HepG2 (cell line): Measurements from ENCODE around the gene SLC2A6. TPM values are rescaled to one million over a fixed set of nuclear protein-coding genes. Genes with fewer than 3 reads are reported as not detected.

Source experiments
- BRCA1 ChIP-seq: sonication (generic); formaldehyde crosslinking; IDR thresholded peaks from 2 replicates; pipeline ENCODE4 v1.4.0; 2020; ENCODE audit warnings: missing genetic modification reagents
- CHD2 ChIP-seq: IDR thresholded peaks from 2 replicates; pipeline ENCODE4 v1.6.1; 2011; ENCODE audit warnings: low read depth, low read length, improper control_type of control experiment
- E2F1 ChIP-seq: sonication (generic); formaldehyde crosslinking; IDR thresholded peaks from 2 replicates; pipeline ENCODE4 v1.5.0; 2020; ENCODE audit warnings: missing genetic modification reagents
- GPBP1L1 ChIP-seq: sonication (generic); formaldehyde crosslinking; IDR thresholded peaks from 2 replicates; pipeline ENCODE4 v1.5.0; 2020; ENCODE audit warnings: mild to moderate bottlenecking, missing genetic modification reagents
- HNF4A ChIP-seq: sonication (generic); formaldehyde crosslinking; IDR thresholded peaks from 2 replicates; pipeline ENCODE4 v1.4.0; 2020; ENCODE audit warnings: missing genetic modification reagents
- KDM4B ChIP-seq: sonication (generic); formaldehyde crosslinking; IDR thresholded peaks from 2 replicates; pipeline ENCODE4 v1.4.0; 2020; ENCODE audit warnings: missing genetic modification reagents
- MAZ ChIP-seq, 2 experiments: sonication (generic) in 1 of 2; formaldehyde crosslinking in 1 of 2; IDR thresholded peaks; 2 replicates each; pipeline versions ENCODE4 v1.5.0 to v1.6.1; 2012 to 2020; ENCODE audit warnings: low read depth in 2 of 2, mild to moderate bottlenecking in 2 of 2, borderline replicate concordance in 1 of 2, improper control_type of control experiment in 1 of 2, low read length in 1 of 2, missing genetic modification reagents in 1 of 2, moderate library complexity in 1 of 2
- NPAS2 ChIP-seq: sonication (generic); formaldehyde crosslinking; IDR thresholded peaks from 2 replicates; pipeline ENCODE4 v1.8.0; 2022; ENCODE audit warnings: mild to moderate bottlenecking, missing genetic modification reagents, borderline replicate concordance
- PHF21A ChIP-seq: sonication (generic); formaldehyde crosslinking; IDR thresholded peaks from 2 replicates; pipeline ENCODE4 v1.5.0; 2020; ENCODE audit warnings: mild to moderate bottlenecking, missing genetic modification reagents
- RBM22 ChIP-seq: fragments of 200-400 bp; formaldehyde crosslinking; optimal IDR thresholded peaks from 2 replicates; pipeline ENCODE3; 2017; ENCODE audit warnings: mild to moderate bottlenecking, low read length, moderate library complexity
- TAF1 ChIP-seq: sonication (generic); formaldehyde crosslinking; IDR thresholded peaks from 2 replicates; pipeline ENCODE4 v1.4.0; 2020; ENCODE audit warnings: missing genetic modification reagents
- THYN1 ChIP-seq: sonication (generic); formaldehyde crosslinking; IDR thresholded peaks from 2 replicates; pipeline ENCODE4 v1.8.1; 2023; ENCODE audit warnings: low read depth, mild to moderate bottlenecking, moderate library complexity, missing genetic modification reagents, borderline replicate concordance
- TOPORS ChIP-seq: sonication (generic); formaldehyde crosslinking; IDR thresholded peaks from 2 replicates; pipeline ENCODE4 v1.8.0; 2023; ENCODE audit warnings: mild to moderate bottlenecking, missing genetic modification reagents
- ZBTB33 ChIP-seq: sonication (generic); formaldehyde crosslinking; IDR thresholded peaks from 2 replicates; pipeline ENCODE4 v1.4.0; 2020; ENCODE audit warnings: missing genetic modification reagents
- ZBTB7A ChIP-seq: sonication (generic); formaldehyde crosslinking; IDR thresholded peaks from 2 replicates; pipeline ENCODE4 v1.8.0; 2022; ENCODE audit warnings: mild to moderate bottlenecking, missing genetic modification reagents
- ZKSCAN1 ChIP-seq: fragments of 150-350 bp; IDR thresholded peaks from 2 replicates; pipeline ENCODE4 v1.6.1; 2014; ENCODE audit warnings: low read length
- ZNF275 ChIP-seq: sonication (generic); formaldehyde crosslinking; IDR thresholded peaks from 2 replicates; pipeline ENCODE4 v1.8.0; 2022; ENCODE audit warnings: missing genetic modification reagents, mild to moderate bottlenecking, inconsistent platforms, borderline replicate concordance
- ZNF280B ChIP-seq: sonication (generic); formaldehyde crosslinking; IDR thresholded peaks from 2 replicates; pipeline ENCODE4 v1.5.0; 2020; ENCODE audit warnings: missing genetic modification reagents, mild to moderate bottlenecking, borderline replicate concordance
- ZNF773 ChIP-seq: sonication (generic); formaldehyde crosslinking; IDR thresholded peaks from 2 replicates; pipeline ENCODE4 v1.4.0; 2020; ENCODE audit warnings: missing genetic modification reagents, borderline replicate concordance
- polyA plus RNA-seq, 8 experiments: library from polyadenylated mRNA; depleted of rRNA in 3 of 8; stranded (reverse) in 7 of 8; unstranded in 1 of 8; fragments of >200 nt; fragmentation: Illumina TruSeq in 4 of 8; extraction: Trizol in 4 of 8; gene quantifications; 2 replicates each; pipeline versions ENCODE4 v1.2.1 to v1.2.3, GENCODE V29; 2011 to 2016; ENCODE audit warnings: low read depth in 4 of 8, missing spikeins in 1 of 8, mixed read lengths in 1 of 8; ENCODE audit not compliant: insufficient read depth in 1 of 8
- total RNA-seq, 5 experiments: library from RNA; depleted of rRNA; stranded (reverse); fragments of >200 nt; fragmentation: Illumina TruSeq; extraction: Trizol; gene quantifications; 2 replicates each; pipeline ENCODE4 v1.2.3, GENCODE V29; 2016; ENCODE audit warnings: low read depth in 1 of 5
- TF ChIP-seq, protein P1 (sequence below): sonication (generic); formaldehyde crosslinking; IDR thresholded peaks from 2 replicates; pipeline ENCODE4 v1.4.0; 2020; ENCODE audit warnings: mild to moderate bottlenecking, missing genetic modification reagents

SLC2A6 gene
- total and polyA plus RNA-seq, 2 of the 13 experiments (the other 11 are each of a cell fraction or from before 2014, with no cell fraction given), result 4.1 to 15.0 TPM

GRCh38 chr9:133478851-133479711 lies at the start of gene SLC2A6 (continued):
- peak; percentile 40; the same call in 1 of the 2 replicates for TF ChIP-seq ZNF280B
- 0 out of 2 replicates have a peak, but pooled peaks have one; percentile 22 for TF ChIP-seq ZNF275 (CRISPR knock-in tag)
- no peak for TF ChIP-seq RBM22
- no peak for TF ChIP-seq CHD2
- no peak for TF ChIP-seq NPAS2 (CRISPR knock-in tag)
- TF ChIP-seq TOPORS (CRISPR knock-in tag), result peak; percentile 76
- TF ChIP-seq ZKSCAN1, result no peak
- TF ChIP-seq ZNF773 (CRISPR knock-in tag), result no peak
- no peak for TF ChIP-seq BRCA1
- no peak for TF ChIP-seq GPBP1L1 (CRISPR knock-in tag)
- no peak for TF ChIP-seq ZBTB33 (CRISPR knock-in tag)
- TF ChIP-seq HNF4A (CRISPR knock-in tag), result no peak
- TF ChIP-seq ZBTB7A (CRISPR knock-in tag), result no peak
- no peak for TF ChIP-seq E2F1 (CRISPR knock-in tag)
- no peak for TF ChIP-seq PHF21A (CRISPR knock-in tag)
- TF ChIP-seq THYN1 (CRISPR knock-in tag), result 0 out of 2 replicates have a peak, but pooled peaks have one; percentile 50
- no peak for TF ChIP-seq KDM4B
- no peak for TF ChIP-seq MAZ (IDR thresholded peaks at IDR 0.05; ENCODE audit: borderline replicate concordance, low read depth, low read length)
- 0 out of 2 replicates have a peak, but pooled peaks have one; percentile 59 for TF ChIP-seq MAZ (CRISPR knock-in tag; IDR thresholded peaks at IDR 0.05; ENCODE audit: low read depth)
- TF ChIP-seq, protein P1, sequence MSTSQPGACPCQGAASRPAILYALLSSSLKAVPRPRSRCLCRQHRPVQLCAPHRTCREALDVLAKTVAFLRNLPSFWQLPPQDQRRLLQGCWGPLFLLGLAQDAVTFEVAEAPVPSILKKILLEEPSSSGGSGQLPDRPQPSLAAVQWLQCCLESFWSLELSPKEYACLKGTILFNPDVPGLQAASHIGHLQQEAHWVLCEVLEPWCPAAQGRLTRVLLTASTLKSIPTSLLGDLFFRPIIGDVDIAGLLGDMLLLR, result no peak; the same call in 1 of the 2 replicates
- peak; percentile 79; the same call in 1 of the 2 replicates for TF ChIP-seq TAF1 (CRISPR knock-in tag)
